ENCODE measurements around the gene MTA3.

Gene MTA3

GRCh38 chr2:42523341-42523740 is 45.1 kb upstream of the MTA3 start:
- TF ChIP-seq CTCF (IDR thresholded peaks at IDR 0.05; ENCODE audit: low read length): no peak
- TF ChIP-seq EZH2 (IDR thresholded peaks at IDR 0.05; ENCODE audit: borderline replicate concordance, low read length): no peak
- H3K27ac ChIP-seq (ENCODE audit: low read depth, low read length, poor library complexity, severe bottlenecking): peak overlapping the region; percentile 42
- H4K20me1 ChIP-seq (ENCODE audit: insufficient read depth, low read length): no peaks in the 10 kb centered on the region
- peak overlapping the region; percentile 75 for H2AFZ ChIP-seq (ENCODE audit: low read length)
- H3K9ac ChIP-seq (ENCODE audit: low read length): no peak overlapping the region
- no peaks in the 10 kb centered on the region for H3K9me2 ChIP-seq (ENCODE audit: low read depth, low read length)
- H3K27me3 ChIP-seq (ENCODE audit: insufficient read depth, low read length): no peaks in the 10 kb centered on the region
- no peaks in the 10 kb centered on the region for H3K79me2 ChIP-seq (ENCODE audit: insufficient read depth, low read length)
- H3K4me1 ChIP-seq (ENCODE audit: insufficient read depth, low read length, severe bottlenecking): peaks cover 17% of the 10 kb centered on the region
- peak overlapping the region; percentile 19; the same call in 1 of the 2 replicates for H3K4me2 ChIP-seq (ENCODE audit: low read length)
- no peaks in the 10 kb centered on the region for H3K36me3 ChIP-seq (ENCODE audit: insufficient read depth, low read length)
- H3K9me3 ChIP-seq (ENCODE audit: low read length): 0 out of 2 replicates have a peak, but pooled peaks cover 2% of the 10 kb centered on the region
- no peaks in the 10 kb centered on the region for H3F3A ChIP-seq (ENCODE audit: insufficient read depth, low read length)
- H3K4me3 ChIP-seq (ENCODE audit: low read depth, low read length, poor library complexity, severe bottlenecking): no peak overlapping the region

- Histone ChIP-seq H3K4me3 (ENCODE audit: low read depth, low read length, poor library complexity, severe bottlenecking) (no peak overlapping the region), H3K36me3 (ENCODE audit: insufficient read depth, low read length) (no peaks in the 10 kb centered on the region), H3K9ac (ENCODE audit: low read length) (no peak overlapping the region), H3K4me1 (ENCODE audit: insufficient read depth, low read length, severe bottlenecking) (peaks cover 8% of the 10 kb centered on the region), H2AFZ (ENCODE audit: low read length) (no peak overlapping the region), H3K9me3 (ENCODE audit: low read length) (no peaks in the 10 kb centered on the region), H3K9me2 (ENCODE audit: low read depth, low read length) (no peaks in the 10 kb centered on the region), H3K27ac (ENCODE audit: low read depth, low read length, poor library complexity, severe bottlenecking) (no peak overlapping the region), H4K20me1 (ENCODE audit: insufficient read depth, low read length) (no peaks in the 10 kb centered on the region), H3K27me3 (ENCODE audit: insufficient read depth, low read length) (no peaks in the 10 kb centered on the region), H3K79me2 (ENCODE audit: insufficient read depth, low read length) (no peaks in the 10 kb centered on the region), H3K4me2 (ENCODE audit: low read length) (no peak overlapping the region), H3F3A (ENCODE audit: insufficient read depth, low read length) (no peaks in the 10 kb centered on the region)
- no peak for TF ChIP-seq EZH2 (IDR thresholded peaks at IDR 0.05; ENCODE audit: borderline replicate concordance, low read length)
- no peak for TF ChIP-seq CTCF (IDR thresholded peaks at IDR 0.05; ENCODE audit: low read length)
These were observed 36.0 kb upstream of the MTA3 start for GRCh38 chr2:42532397-42532796.

GRCh38 chr2:42537493-42537892 is 30.9 kb upstream of the MTA3 start:
- Histone ChIP-seq H3K79me2 (ENCODE audit: insufficient read depth, low read length) (no peaks in the 10 kb centered on the region), H3K4me1 (ENCODE audit: insufficient read depth, low read length, severe bottlenecking) (no peaks in the 10 kb centered on the region), H3K4me2 (ENCODE audit: low read length) (no peak overlapping the region), H2AFZ (ENCODE audit: low read length) (no peak overlapping the region), H3K36me3 (ENCODE audit: insufficient read depth, low read length) (no peaks in the 10 kb centered on the region), H3K9ac (ENCODE audit: low read length) (no peak overlapping the region), H3K4me3 (ENCODE audit: low read depth, low read length, poor library complexity, severe bottlenecking) (no peak overlapping the region), H3K27me3 (ENCODE audit: insufficient read depth, low read length) (no peaks in the 10 kb centered on the region), H3F3A (ENCODE audit: insufficient read depth, low read length) (no peaks in the 10 kb centered on the region), H3K27ac (ENCODE audit: low read depth, low read length, poor library complexity, severe bottlenecking) (no peak overlapping the region), H4K20me1 (ENCODE audit: insufficient read depth, low read length) (no peaks in the 10 kb centered on the region), H3K9me2 (ENCODE audit: low read depth, low read length) (no peaks in the 10 kb centered on the region), H3K9me3 (ENCODE audit: low read length) (no peaks in the 10 kb centered on the region)
- no peak for TF ChIP-seq EZH2 (IDR thresholded peaks at IDR 0.05; ENCODE audit: borderline replicate concordance, low read length)
- TF ChIP-seq CTCF (IDR thresholded peaks at IDR 0.05; ENCODE audit: low read length): no peak

All from OCI-LY1 (cell line).